ENCODE measurements around the gene RESP18.
"Not testable (repeated sequence)": the region's sequence is repeated elsewhere in the genome, so short reads cannot be mapped to it uniquely, and the experiment has no call there.

Gene RESP18

GRCh38 chr2:219325657-219326315 lies 6.8 kb downstream of the RESP18 start:
- in situ Hi-C loops (cut with HindIII; ENCODE audit: low sequenced_read_pairs), result no loop called here

- in situ Hi-C loops (cut with HindIII; ENCODE audit: low sequenced_read_pairs), result no loop called here
Measured at GRCh38 chr2:219325136-219325535, 7.4 kb downstream of the RESP18 start.

- in situ Hi-C loops (cut with HindIII; ENCODE audit: low sequenced_read_pairs), result no loop called here
Measured at GRCh38 chr2:219323434-219323833, 9.1 kb downstream of the RESP18 start.

GRCh38 chr2:219314804-219315468 lies 17.6 kb downstream of the RESP18 start:
- in situ Hi-C loops (cut with HindIII; ENCODE audit: low sequenced_read_pairs), result no loop called here

- in situ Hi-C loops (cut with HindIII; ENCODE audit: low sequenced_read_pairs), result not testable (repeated sequence)
Measured at GRCh38 chr2:219312683-219313263, 19.8 kb downstream of the RESP18 start.

DNA sequence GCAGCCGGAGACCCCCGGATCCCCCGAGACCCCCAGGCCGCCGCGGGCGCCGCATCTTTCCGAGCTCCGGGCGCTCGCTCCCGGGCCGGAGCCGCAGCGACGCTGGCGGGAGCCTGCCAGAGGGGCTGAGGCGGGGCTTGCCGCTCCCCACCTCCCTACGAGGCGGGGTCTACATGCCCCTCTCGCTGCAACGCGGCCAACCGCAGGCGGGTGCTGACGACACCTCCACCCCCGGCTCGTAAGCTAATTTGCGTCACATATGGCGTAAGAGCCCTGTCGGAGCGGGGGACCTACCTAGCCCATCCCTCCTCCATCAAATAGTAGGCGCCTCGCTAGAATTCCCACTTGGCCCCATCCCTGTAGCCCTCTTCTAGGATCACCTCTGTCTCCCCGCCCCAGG lies 23.3 kb downstream of the RESP18 start, which contains the start of gene PTPRN:
PTPRN (minus strand) TSS at position 124 of the 400 bp plus-strand sequence; CDS start at position 55, 69 bp downstream.
- in situ Hi-C loops (cut with HindIII; ENCODE audit: low sequenced_read_pairs), result no loop called here

- in situ Hi-C loops (cut with HindIII; ENCODE audit: low sequenced_read_pairs), result no loop called here
Measured at GRCh38 chr2:219308142-219309101, 24.1 kb downstream of the RESP18 start.

DNA sequence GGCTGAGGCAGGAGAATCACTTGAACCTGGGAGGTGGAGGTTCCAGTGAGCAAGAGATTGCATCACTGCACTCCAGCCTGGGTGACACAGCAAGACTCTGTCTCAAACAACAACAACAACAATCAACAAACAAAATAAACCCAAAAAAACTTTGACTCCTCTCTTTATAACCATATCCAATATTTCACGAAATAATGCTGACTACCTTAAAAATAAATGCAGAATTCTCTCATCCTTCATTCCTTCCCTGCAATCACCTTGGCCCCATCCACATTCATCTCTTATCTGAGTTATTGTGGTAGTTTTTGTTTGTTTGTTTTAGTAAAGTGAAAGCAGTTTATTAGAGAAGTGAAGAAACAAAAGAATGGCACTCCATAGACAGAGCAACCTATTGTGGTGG lies 26.5 kb downstream of the RESP18 start:
- in situ Hi-C loops (cut with HindIII; ENCODE audit: low sequenced_read_pairs), result no loop called here

DNA sequence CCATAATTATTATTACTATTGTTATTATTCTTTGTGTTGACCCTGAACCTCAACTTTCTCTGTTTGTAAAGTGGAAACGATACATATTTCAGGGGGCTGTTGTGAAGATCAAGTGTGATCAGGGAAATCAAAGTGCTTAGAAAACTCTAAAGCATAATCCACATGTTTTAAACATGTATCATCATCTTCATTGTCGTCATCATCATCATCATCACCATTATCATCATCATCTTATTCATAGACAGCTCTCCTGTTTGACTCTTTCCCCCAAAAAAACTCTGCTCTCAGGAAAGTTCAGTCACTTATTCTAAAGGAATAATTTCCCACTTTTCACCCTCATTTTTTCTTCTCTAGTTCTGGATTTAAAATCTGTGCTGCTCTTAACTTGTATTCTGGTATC lies 28.3 kb downstream of the RESP18 start:
- in situ Hi-C loops (cut with HindIII; ENCODE audit: low sequenced_read_pairs), result no loop called here

DNA sequence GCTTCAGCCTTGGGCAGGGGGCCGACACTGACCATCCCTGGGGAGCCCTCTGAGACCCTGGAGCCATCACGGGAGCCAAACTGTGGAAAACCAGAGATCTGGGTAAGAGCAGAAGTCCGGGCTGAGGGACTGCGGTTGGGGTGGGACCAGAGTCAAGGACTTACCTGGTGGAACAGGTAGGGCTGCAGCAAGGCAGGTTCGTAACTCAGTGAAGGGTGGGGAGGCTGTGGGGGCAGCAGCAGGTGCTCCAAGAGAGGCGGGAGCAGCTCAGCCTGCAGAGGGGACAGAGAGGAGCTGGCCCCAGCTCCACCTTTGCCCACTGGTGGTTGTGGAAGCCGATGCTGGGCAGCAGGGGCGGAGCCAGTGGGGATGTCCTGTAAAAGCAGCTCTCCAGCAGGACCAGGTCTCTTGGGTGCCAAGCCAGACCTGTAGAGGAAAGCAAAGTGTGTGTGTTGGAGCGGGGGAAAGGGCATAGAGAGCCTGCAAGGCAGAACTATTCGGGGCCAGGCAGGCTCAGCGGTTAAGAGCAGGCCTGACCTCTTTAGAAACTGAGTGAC lies 30.1 kb downstream of the RESP18 start:
- in situ Hi-C loops (cut with HindIII; ENCODE audit: low sequenced_read_pairs), result no loop called here

GRCh38 chr2:219300022-219300421 lies 32.5 kb downstream of the RESP18 start:
- in situ Hi-C loops (cut with HindIII; ENCODE audit: low sequenced_read_pairs), result no loop called here

DNA sequence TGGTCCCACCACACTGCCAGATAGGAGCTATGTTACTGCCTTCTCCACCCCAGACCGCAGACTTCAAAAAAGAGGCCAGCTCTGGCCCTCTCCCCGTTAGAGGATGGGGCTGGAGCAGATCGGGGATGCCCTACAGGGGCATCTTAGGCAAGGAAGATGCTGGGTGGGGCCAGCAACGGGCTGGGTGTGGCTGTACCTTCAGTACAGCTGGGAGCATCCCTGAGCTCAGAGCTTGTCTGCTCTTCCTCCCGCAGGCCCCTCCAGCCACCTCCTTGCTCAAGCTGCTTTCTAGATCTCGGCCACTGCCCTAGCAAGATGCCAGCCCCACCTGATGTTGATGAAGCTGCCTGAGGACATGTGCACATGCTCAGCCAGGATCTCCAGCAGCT lies 33.2 kb downstream of the RESP18 start:
- in situ Hi-C loops (cut with HindIII; ENCODE audit: low sequenced_read_pairs), result no loop called here

- in situ Hi-C loops (cut with HindIII; ENCODE audit: low sequenced_read_pairs), result no loop called here
Measured at GRCh38 chr2:219298759-219299371, 33.7 kb downstream of the RESP18 start.

DNA sequence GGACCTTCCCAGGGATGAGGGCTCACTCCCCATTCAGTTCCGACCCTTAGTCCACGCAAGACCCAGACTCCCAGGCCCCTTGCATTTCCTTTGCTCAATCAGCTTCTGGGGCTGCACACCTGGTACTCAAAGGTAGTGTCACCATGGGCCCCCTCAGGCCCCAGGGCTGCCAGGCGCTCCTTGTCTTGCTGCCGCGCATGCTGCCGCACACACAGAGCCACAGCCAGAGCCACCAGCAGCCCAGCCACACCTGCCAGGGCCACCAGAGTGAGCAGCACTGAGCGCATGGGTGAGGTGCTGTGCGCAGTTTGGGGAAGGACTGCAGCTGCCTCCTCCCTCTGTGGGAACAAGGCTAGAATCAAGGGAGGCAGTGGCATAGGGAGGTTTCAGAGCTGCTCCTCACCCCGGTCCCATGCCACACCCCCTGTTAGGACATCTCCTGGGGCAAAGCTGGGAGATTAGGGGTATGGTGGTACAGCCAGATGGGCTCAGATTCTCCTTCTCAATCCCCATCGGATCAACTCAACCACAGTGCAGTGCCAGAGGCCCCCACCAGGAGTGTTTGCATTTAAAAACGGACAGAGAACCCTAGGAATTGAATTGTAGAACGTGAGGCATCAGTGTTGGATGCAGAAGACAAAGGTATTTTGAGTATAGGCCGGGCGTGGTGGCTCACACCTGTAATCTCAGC lies 34.6 kb downstream of the RESP18 start:
- in situ Hi-C loops (cut with HindIII; ENCODE audit: low sequenced_read_pairs), result no loop called here

- in situ Hi-C loops (cut with HindIII; ENCODE audit: low sequenced_read_pairs), result no loop called here
Measured at GRCh38 chr2:219296631-219297391, 35.7 kb downstream of the RESP18 start.

DNA sequence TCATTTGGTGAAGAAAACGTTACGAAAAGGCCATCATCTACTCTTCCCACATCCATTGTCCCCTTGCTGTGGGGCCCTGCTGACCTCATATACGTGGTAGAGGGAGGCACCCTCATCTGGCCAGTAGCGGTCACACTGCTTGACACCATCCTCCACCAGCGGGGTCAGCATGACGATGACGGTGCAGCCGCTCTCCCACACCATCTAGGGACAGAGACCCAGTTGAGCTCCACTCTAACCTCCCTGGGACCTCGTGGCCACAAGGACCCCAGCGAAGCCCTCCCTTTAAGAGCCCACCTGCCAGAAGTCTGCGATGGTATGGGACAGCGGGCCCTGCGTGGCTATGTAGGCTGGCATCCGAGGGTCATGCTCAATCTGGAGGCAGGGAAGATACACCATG lies 36.4 kb downstream of the RESP18 start:
- in situ Hi-C loops (cut with HindIII; ENCODE audit: low sequenced_read_pairs), result no loop called here

DNA sequence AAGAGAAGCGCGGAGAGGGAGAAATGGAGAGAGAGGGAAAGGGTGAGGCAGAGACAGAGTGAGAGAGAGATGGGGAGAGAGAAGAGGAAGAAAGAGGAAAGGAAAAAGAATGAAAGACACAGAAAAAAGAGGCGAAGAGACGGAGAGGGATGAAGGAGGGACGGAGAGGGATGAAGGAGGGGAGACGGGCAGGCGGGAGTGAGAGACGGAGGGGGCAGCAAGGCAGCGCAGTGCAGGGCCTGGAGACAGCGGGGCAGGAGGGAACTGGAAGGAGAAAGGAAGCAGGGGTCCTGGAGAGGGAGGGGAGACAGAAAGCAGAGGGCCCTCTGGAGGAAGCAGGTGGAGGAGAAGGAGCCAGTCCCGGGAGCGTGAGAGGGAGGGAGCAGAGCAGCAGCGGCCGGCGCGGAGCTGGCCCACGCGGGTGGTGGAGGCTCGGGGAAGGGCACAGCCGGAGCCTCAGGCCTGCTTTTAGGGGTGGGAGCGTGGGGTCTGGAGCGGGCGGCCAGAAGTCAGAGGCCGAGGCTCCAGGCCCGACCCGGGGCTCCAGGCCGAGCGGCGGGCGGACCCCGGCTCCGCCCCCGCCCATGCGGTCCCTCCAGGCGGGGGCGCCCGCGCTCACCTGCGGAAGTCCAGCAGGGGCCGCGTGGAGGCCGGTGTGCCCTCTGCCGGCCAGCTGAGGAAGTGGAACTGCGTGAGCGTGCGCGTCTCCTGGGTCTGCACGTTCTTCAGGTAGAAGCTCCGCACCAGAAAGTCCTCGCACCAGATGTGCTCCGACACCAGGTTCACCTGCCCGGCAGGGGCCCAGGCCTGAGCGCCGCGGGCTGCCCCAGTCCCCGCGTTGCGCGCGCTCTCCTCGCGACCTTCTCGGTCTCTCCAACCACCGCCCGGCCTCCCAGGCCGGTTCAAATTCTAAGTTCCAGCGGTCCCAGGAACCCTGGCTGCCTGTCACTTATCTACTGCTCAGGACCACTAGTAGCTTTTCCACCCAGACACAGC lies 37.9 kb downstream of the RESP18 start:
- in situ Hi-C loops (cut with HindIII; ENCODE audit: low sequenced_read_pairs), result no loop called here

DNA sequence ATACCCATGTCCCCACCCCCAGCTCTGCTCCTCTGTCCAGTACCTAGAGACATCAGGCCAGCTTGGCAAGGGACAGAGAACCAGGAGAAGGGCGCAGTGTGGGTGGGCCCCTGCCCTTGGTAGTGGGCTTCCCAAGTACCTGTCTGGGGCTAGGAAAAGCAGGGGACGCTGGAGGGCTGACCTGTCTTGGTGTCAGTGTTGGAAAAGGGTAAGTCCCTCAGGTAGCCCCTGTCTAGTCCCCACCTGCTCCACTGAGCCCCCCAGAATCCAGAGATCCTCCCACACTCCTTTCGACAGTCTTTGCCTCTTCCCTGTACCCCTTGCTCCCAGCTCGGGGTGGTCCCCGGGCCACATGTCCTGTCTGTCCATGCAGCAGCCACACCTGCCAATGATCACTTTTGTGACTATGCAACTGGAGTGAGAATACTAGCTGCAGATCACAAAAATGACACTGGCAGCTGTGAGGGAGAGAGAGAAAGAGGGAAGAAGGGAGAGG lies 38.8 kb downstream of the RESP18 start:
- in situ Hi-C loops (cut with HindIII; ENCODE audit: low sequenced_read_pairs), result no loop called here
